ENCODE measurements around the gene MYO18A.
"Not testable (repeated sequence)": the region's sequence is repeated elsewhere in the genome, so short reads cannot be mapped to it uniquely, and the experiment has no call there.

Gene MYO18A

GRCh38 chr17:29193146-29193545 lies 12.9 kb upstream of the MYO18A start:
- no peak for DNase-seq

- DNase-seq: no peak
Observed at GRCh38 chr17:29190592-29191207, 10.5 kb upstream of the MYO18A start.

- no peak for DNase-seq
Observed at GRCh38 chr17:29190039-29190438, 9.8 kb upstream of the MYO18A start.

- no peak for DNase-seq
Observed at GRCh38 chr17:29189355-29189754, 9.2 kb upstream of the MYO18A start.

- no peak for DNase-seq
Observed at GRCh38 chr17:29181226-29181625, 1.0 kb upstream of the MYO18A start.

GRCh38 chr17:29180788-29181160 lies 576 bp upstream of the MYO18A start:
- no peak for DNase-seq

- DNase-seq: no peak
Observed at GRCh38 chr17:29179232-29180033, 765 bp downstream of the MYO18A start.

- no peak for DNase-seq
Observed at GRCh38 chr17:29178750-29179231, 1.4 kb downstream of the MYO18A start.

- DNase-seq: no peak
Observed at GRCh38 chr17:29177871-29178749, 2.1 kb downstream of the MYO18A start.

GRCh38 chr17:29177541-29177870 lies 2.7 kb downstream of the MYO18A start:
- no peak for DNase-seq

- peak; percentile 89 for DNase-seq
Observed at GRCh38 chr17:29176558-29177351, 3.4 kb downstream of the MYO18A start.

- no peak for DNase-seq
Observed at GRCh38 chr17:29175349-29175748, 4.8 kb downstream of the MYO18A start.

GRCh38 chr17:29172589-29172988 lies 7.6 kb downstream of the MYO18A start:
- DNase-seq: no peak

GRCh38 chr17:29170682-29171081 lies 9.5 kb downstream of the MYO18A start:
- no peak for DNase-seq

- DNase-seq: no peak
Observed at GRCh38 chr17:29169806-29170591, 10.2 kb downstream of the MYO18A start.

GRCh38 chr17:29168759-29169126 lies 11.5 kb downstream of the MYO18A start:
- not testable (repeated sequence) for DNase-seq

- no peak for DNase-seq
Observed at GRCh38 chr17:29168079-29168758, 12.0 kb downstream of the MYO18A start.

- no peak for DNase-seq
Observed at GRCh38 chr17:29167393-29168078, 12.7 kb downstream of the MYO18A start.

- no peak for DNase-seq
Observed at GRCh38 chr17:29166507-29166887, 13.7 kb downstream of the MYO18A start.

- no peak for DNase-seq
Observed at GRCh38 chr17:29165800-29166506, 14.2 kb downstream of the MYO18A start.
